SKM-1 (cell line): ENCODE results near the gene SPOCK1.
A peak's percentile ranks its signal among the peaks of the same experiment; 100 is the strongest.

Source experiments
- DNase-seq: peaks from one replicate; lab custom pipeline; 2025; ENCODE audit not compliant: unreplicated experiment; lab: John Stamatoyannopoulos, UW

The SPOCK1 gene

GRCh38 chr5:137085206-137085605 is 413.9 kb downstream of the SPOCK1 start:
- DNase-seq: no peak

- no peak for DNase-seq
These were observed 415.1 kb downstream of the SPOCK1 start for GRCh38 chr5:137084016-137084415.

- DNase-seq: no peak
These were observed 416.2 kb downstream of the SPOCK1 start for GRCh38 chr5:137082951-137083350.

GRCh38 chr5:137078171-137078665 is 420.9 kb downstream of the SPOCK1 start:
- DNase-seq: no peak

- peak; percentile 23 for DNase-seq
These were observed 423.8 kb downstream of the SPOCK1 start for GRCh38 chr5:137075163-137075970.

- DNase-seq: no peak
These were observed 425.9 kb downstream of the SPOCK1 start for GRCh38 chr5:137073189-137073588.

GRCh38 chr5:137072361-137073115 is 426.6 kb downstream of the SPOCK1 start:
- no peak for DNase-seq

GRCh38 chr5:137071931-137072330 is 427.2 kb downstream of the SPOCK1 start:
- DNase-seq: no peak

GRCh38 chr5:137071526-137071925 is 427.6 kb downstream of the SPOCK1 start:
- DNase-seq: no peak

GRCh38 chr5:137070521-137070920 is 428.6 kb downstream of the SPOCK1 start:
- DNase-seq: no peak

GRCh38 chr5:137069358-137069757 is 429.8 kb downstream of the SPOCK1 start:
- DNase-seq: no peak

GRCh38 chr5:137061382-137061781 is 437.7 kb downstream of the SPOCK1 start:
- DNase-seq: no peak

- no peak for DNase-seq
These were observed 441.0 kb downstream of the SPOCK1 start for GRCh38 chr5:137058089-137058488.

GRCh38 chr5:137056676-137057075 is 442.4 kb downstream of the SPOCK1 start:
- DNase-seq: no peak

GRCh38 chr5:137055271-137055872 is 443.8 kb downstream of the SPOCK1 start:
- DNase-seq: no peak

GRCh38 chr5:137054792-137055191 is 444.3 kb downstream of the SPOCK1 start:
- DNase-seq: no peak

GRCh38 chr5:137054335-137054734 is 444.8 kb downstream of the SPOCK1 start:
- DNase-seq: no peak

GRCh38 chr5:137051161-137051560 is 448.0 kb downstream of the SPOCK1 start:
- no peak for DNase-seq

GRCh38 chr5:137040641-137041340 is 458.3 kb downstream of the SPOCK1 start:
- no peak for DNase-seq

GRCh38 chr5:137040024-137040423 is 459.1 kb downstream of the SPOCK1 start:
- no peak for DNase-seq

GRCh38 chr5:137037848-137038247 is 461.3 kb downstream of the SPOCK1 start:
- DNase-seq: no peak
